ENCODE data around the gene LRMDA.

The LRMDA gene

GRCh38 chr10:76209135-76209534 is 777.7 kb downstream of the LRMDA start:
- Histone ChIP-seq H2AFZ (ENCODE audit: low read depth) (no peak overlapping the region), H3K9ac (no peak overlapping the region), H4K20me1 (ENCODE audit: insufficient read depth) (no peaks in the 10 kb centered on the region), H3K4me2 (no peak overlapping the region), H3K79me2 (ENCODE audit: insufficient read depth, low read depth) (no peaks in the 10 kb centered on the region), H3K27ac (no peak overlapping the region), H3K36me3 (ENCODE audit: insufficient read depth) (no peaks in the 10 kb centered on the region), H3K4me1 (ENCODE audit: low read depth, poor library complexity, severe bottlenecking) (no peaks in the 10 kb centered on the region), H3K4me3 (IDR thresholded peaks at IDR 0.05; ENCODE audit: insufficient read depth, low read depth, low read length) (no peak overlapping the region), H3K27me3 (ENCODE audit: insufficient read depth, low read depth) (no peaks in the 10 kb centered on the region)
- no peak for TF ChIP-seq CTCF (conservative IDR thresholded peaks at IDR 0.05; ENCODE audit: low read depth, low read length)

GRCh38 chr10:76210211-76210610 is 778.8 kb downstream of the LRMDA start:
- no peak for TF ChIP-seq CTCF (conservative IDR thresholded peaks at IDR 0.05; ENCODE audit: low read depth, low read length)
- Histone ChIP-seq H3K4me3 (IDR thresholded peaks at IDR 0.05; ENCODE audit: insufficient read depth, low read depth, low read length) (no peak overlapping the region), H3K27ac (no peak overlapping the region), H3K36me3 (ENCODE audit: insufficient read depth) (no peaks in the 10 kb centered on the region), H4K20me1 (ENCODE audit: insufficient read depth) (no peaks in the 10 kb centered on the region), H3K9ac (no peak overlapping the region), H3K4me2 (no peak overlapping the region), H3K4me1 (ENCODE audit: low read depth, poor library complexity, severe bottlenecking) (no peaks in the 10 kb centered on the region), H3K27me3 (ENCODE audit: insufficient read depth, low read depth) (no peaks in the 10 kb centered on the region), H2AFZ (ENCODE audit: low read depth) (no peak overlapping the region), H3K79me2 (ENCODE audit: insufficient read depth, low read depth) (no peaks in the 10 kb centered on the region)

DNA sequence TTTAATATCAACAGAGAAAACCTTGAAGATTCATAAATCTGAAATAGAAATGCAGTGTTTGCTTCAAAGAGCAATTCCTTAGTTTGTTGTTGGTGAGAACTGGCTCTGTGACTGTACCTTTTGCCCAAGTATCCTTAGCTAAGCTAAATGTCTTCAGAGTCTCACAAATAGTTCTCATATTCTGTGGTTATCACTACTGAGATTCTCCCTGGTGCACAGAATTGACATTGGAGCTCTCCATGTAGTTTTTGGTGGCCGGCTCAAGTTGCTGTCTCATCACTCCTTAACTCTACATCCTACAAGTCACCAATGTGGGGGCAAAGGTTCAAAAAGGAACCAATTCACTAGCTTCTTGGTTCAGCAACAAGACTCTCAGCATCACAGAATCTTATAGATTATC is 780.3 kb downstream of the LRMDA start:
- H3K79me2 ChIP-seq (ENCODE audit: insufficient read depth, low read depth) = no peaks in the 10 kb centered on the region
- H3K4me1 ChIP-seq (ENCODE audit: low read depth, poor library complexity, severe bottlenecking) = no peaks in the 10 kb centered on the region
- TF ChIP-seq CTCF (conservative IDR thresholded peaks at IDR 0.05; ENCODE audit: low read depth, low read length) = no peak
- H3K4me3 ChIP-seq (IDR thresholded peaks at IDR 0.05; ENCODE audit: insufficient read depth, low read depth, low read length) = no peak overlapping the region
- no peaks in the 10 kb centered on the region for H3K27me3 ChIP-seq (ENCODE audit: insufficient read depth, low read depth)
- H3K36me3 ChIP-seq (ENCODE audit: insufficient read depth) = no peaks in the 10 kb centered on the region
- no peak overlapping the region for H3K4me2 ChIP-seq
- H3K27ac ChIP-seq = no peak overlapping the region
- H2AFZ ChIP-seq (ENCODE audit: low read depth) = no peak overlapping the region
- no peak overlapping the region for H3K9ac ChIP-seq
- H4K20me1 ChIP-seq (ENCODE audit: insufficient read depth) = no peaks in the 10 kb centered on the region

DNA sequence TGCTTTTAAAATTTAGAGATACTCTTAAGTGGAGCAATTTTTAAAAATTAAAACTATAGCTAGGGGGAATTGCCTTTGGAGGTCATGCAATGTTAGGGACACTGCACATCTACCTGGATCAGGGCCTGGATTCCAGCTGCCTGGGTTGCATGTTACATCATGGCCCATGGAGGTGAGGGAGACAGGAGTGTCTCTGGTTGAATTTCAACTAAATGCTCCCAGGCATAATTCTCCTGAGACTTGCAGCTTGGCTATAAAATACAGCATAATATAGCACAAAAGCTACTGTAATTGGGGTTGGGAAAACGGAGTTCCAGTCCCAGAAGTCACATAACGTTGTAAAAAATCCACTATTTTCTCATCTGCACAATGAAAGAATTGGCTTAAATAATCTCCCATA is 782.5 kb downstream of the LRMDA start:
- Histone ChIP-seq H3K79me2 (ENCODE audit: insufficient read depth, low read depth) (no peaks in the 10 kb centered on the region), H3K4me3 (IDR thresholded peaks at IDR 0.05; ENCODE audit: insufficient read depth, low read depth, low read length) (no peak overlapping the region), H3K9ac (no peak overlapping the region), H3K36me3 (ENCODE audit: insufficient read depth) (no peaks in the 10 kb centered on the region), H3K4me2 (no peak overlapping the region), H3K27me3 (ENCODE audit: insufficient read depth, low read depth) (no peaks in the 10 kb centered on the region), H2AFZ (ENCODE audit: low read depth) (no peak overlapping the region), H3K4me1 (ENCODE audit: low read depth, poor library complexity, severe bottlenecking) (no peaks in the 10 kb centered on the region), H3K27ac (no peak overlapping the region), H4K20me1 (ENCODE audit: insufficient read depth) (no peaks in the 10 kb centered on the region)
- no peak for TF ChIP-seq CTCF (conservative IDR thresholded peaks at IDR 0.05; ENCODE audit: low read depth, low read length)

DNA sequence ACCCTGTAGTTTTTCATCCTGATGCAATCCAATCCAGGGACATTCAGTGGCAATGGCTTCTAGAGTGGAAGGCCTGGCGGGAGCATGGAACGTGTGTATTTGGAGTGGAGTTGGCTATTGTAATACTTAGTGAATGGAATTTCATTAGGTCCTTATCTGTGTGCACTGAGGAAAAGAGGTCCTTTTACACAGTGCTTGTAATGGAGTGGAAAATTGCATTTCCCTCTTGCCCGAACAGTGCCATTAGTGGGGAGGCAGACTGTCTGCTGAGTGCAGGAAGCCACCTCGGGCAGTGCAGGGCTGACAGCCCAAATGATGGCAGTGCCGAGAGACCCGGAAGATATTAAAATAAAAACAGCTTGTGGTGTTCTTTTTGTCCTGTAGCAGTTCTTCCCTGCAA is 786.6 kb downstream of the LRMDA start:
- no peak overlapping the region for H3K4me3 ChIP-seq (IDR thresholded peaks at IDR 0.05; ENCODE audit: insufficient read depth, low read depth, low read length)
- no peak overlapping the region for H3K4me2 ChIP-seq
- H3K36me3 ChIP-seq (ENCODE audit: insufficient read depth) = no peaks in the 10 kb centered on the region
- H2AFZ ChIP-seq (ENCODE audit: low read depth) = no peak overlapping the region
- H3K79me2 ChIP-seq (ENCODE audit: insufficient read depth, low read depth) = no peaks in the 10 kb centered on the region
- no peak for TF ChIP-seq CTCF (conservative IDR thresholded peaks at IDR 0.05; ENCODE audit: low read depth, low read length)
- H3K4me1 ChIP-seq (ENCODE audit: low read depth, poor library complexity, severe bottlenecking) = no peaks in the 10 kb centered on the region
- H3K27me3 ChIP-seq (ENCODE audit: insufficient read depth, low read depth) = no peaks in the 10 kb centered on the region
- H3K9ac ChIP-seq = no peak overlapping the region
- H3K27ac ChIP-seq = no peak overlapping the region
- no peaks in the 10 kb centered on the region for H4K20me1 ChIP-seq (ENCODE audit: insufficient read depth)
